Activated gamma-delta T cell (primary cell): Measurements from ENCODE around the gene SLC7A1.

ENCODE experiments used
- DNase-seq: peaks from one replicate; lab custom pipeline; 2025; lab: John Stamatoyannopoulos, UW

The SLC7A1 gene

DNA sequence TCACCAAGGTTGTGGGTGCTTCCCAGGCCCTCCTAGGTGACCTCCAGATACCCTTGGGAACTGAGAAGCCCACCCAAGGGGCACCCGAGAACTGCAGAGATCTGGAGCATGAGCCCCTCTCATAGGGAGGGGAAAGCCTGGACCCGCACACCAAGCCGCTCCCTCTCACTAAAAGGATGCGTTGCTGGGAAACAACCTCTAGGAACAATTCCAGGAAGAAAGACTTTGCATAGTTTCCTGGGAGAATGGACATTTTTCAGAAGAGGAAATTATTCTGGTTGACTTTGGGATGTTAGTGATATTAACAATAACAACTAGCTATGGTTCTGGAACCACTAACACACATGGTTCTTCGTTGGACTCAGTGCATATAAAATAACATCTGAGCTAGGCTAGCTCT lies 64.6 kb downstream of the SLC7A1 start:
- no peak for DNase-seq

DNA sequence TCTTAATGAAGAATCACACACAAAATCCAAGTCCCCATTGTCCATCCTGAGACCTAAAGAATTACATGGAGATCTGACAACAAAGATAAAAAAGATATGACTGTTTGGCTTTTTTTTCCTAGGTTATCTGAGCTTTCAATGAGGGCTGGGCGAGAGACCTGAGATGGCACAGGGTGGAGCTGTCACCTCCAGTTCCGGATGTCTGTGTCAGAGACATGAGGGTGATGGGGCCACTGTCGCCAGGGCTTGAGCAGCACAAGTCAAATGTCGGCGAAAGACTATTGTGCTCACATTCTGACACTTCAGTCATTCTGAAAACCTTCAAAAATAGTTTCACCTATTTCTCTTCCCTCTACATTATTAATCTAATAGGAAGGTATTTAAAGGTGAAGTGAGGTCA lies 65.7 kb downstream of the SLC7A1 start:
- DNase-seq: no peak

DNA sequence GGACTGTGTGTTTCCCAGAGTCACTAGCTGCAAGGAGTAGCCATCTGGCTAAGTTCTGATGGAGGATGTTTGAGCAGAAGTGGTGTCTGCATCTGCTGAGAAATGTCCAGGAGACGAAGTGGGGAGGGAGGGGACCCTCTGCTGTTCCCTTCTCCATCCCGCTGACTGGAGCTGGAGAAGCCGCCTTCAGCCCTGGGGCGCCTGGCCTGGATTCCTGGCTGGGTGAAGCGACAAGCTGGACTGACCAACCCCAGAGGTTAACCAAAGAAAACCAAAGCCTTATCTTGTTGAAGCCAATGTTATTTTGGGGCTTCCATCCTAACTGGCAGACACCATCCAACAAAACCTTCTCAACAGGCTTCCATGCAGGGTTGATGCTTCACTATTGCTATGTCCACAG lies 67.6 kb downstream of the SLC7A1 start:
- no peak for DNase-seq

DNA sequence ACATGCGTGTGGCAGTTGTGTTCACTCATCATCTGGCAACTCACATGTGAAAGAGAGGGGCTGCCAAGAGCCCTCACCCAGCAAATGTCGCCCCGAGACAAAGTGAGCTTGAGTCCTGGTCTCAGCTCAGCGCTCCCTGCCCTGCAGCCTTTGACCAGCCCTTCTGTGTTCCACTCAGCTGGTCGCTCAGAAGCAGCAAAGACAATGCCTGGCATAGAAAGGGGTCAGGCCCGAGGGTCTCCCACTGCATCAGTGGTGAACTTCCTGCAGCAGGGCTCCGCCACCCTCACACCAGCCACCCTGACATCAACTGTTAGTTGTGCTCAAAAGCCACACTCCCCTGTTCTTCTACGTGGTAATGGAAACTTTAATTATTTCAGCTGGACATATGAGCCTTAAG lies 68.0 kb downstream of the SLC7A1 start:
- no peak for DNase-seq

DNA sequence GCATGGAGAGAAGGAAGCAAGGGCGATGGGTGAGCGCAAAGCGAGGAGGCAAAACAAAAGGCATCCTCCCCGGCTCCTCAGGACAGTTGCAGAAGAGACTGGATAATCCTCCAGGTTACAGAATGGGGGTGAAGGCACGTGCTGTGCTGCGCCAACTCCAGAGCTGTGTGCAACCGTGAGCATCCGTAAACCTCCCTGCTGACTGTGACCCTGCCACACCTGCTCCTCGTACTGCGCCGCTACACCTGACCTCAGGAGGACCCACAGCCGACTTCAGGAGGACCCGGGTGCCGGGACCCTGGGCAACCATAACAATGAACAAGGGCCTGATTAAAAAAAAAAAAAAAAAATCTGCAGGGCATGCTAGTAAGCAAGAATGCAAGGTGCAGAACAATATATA lies 68.7 kb downstream of the SLC7A1 start:
- no peak for DNase-seq

DNA sequence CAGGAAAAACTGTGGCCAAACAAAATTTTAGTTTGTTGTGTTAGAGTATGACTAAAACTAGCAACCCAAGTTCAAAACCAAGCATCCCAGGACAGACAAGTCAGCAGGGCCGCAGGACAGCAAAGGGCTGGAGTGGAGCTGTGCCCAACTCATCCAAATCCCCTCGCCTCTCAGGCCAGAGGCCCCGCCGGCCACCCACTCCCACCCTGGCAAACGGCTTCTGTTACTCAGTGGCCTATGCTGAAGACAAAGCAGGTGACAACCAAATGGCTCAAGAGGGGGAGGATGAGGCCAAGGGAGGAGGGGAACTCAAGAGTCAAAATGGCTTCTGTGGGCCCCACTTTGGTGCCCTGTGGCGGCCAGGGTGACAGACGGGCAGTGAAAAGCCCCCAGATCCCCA lies 69.7 kb downstream of the SLC7A1 start:
- no peak for DNase-seq

DNA sequence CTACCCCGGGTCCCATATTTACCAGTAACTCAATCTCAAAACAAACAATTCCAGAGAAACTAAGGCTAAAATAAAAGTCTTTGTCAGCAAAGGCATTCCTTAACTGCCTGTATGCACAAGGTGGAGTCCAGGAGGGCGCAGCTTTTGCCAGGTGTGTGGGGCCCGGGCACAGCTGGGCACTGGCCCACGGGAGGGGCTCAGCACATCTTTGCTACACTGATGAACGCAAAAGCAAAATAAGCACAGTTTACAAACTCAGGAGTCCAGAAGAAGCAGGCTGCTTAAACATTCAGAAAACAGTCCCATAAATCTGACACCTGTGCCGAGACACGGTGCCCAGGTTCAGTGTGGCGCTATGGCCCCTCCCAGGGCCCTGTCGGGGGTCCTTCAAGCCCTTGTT lies 70.8 kb downstream of the SLC7A1 start:
- no peak for DNase-seq

DNA sequence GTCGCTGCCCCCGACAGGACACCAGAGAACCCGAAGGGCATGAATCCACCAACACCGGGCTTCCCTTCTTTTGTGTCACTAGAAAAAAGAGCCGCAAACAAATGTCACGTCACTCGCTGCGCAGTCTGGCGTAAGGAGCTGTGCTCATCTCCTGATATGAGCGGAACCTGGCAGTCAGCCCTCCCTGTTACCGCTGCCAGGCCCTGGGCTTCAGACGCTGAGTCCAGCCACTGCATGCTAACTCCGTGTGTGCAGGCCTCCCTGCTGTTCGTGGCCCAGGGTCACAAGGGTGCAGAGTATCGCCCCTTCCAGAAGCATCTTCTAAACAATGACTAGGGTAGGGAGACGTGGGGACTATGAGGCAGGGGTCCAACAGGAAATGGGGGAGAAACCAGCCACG lies 71.3 kb downstream of the SLC7A1 start:
- no peak for DNase-seq

GRCh38 chr13:29523199-29523961 lies 72.1 kb downstream of the SLC7A1 start:
- no peak for DNase-seq

DNA sequence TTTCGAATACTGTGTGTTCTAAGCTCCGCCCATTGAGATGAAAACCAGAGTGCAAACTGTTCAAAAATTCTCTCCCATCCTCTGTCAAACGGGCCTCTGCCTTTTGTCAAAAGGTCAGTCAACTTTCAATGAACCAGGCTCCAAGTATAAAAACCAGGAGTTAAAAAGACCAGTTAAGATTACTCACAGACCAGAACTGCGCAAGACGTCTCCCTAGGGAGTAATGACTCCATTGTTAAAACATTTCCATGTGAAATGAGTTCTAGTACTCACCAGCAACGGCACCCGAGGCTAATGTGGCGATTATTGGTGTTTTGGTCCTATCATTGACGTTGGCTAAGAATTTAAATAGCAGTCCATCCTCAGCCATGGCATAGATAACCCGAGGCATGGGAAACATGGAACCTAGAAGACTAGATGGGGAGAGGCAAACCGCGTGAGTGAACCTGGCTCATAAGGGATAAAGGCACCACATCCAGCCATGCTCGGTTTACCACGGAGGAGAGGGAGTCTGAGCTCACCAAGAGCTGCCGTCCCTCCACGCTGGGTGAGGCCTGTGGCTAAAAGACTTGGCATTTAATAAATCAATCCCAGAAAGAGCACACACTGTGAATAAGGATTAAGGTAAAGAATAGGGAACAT lies 73.3 kb downstream of the SLC7A1 start:
- DNase-seq: no peak

DNA sequence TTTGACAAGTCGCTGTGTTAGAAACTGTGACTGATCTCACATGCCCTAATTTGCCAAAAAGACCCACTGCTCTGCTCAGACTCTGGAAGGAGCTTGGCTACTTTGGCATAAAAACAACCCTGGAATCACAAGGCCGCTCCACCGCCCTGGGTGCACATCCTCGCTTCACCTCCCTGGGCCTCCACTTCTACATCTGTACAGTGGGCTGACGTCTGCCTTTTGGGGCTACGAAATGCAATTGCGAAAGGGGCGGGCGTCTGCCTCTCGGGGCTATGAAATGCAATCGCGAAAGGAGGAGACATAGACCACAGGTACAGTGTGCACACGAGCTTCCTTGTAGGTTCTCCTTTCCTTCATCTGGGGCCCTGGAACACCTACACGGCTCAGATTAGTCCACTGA lies 74.2 kb downstream of the SLC7A1 start:
- no peak for DNase-seq

DNA sequence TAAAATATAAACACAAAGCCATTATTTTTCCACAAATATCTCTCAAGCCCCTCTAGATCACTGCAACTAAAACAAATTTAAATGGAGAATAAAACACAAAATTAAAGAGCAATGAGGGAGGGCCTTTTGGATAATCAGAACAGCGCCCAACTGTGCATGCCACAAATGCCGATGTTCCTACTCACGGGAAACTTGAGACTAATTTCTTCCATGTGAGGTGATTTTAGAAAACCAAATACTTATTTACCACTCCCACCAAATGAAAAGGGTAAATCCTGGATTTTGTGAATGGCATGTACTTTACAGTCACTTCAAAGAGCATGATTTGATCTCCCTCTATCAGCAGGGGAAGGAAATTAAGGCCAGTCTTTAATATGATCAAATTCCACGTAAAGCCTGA lies 74.8 kb downstream of the SLC7A1 start:
- no peak for DNase-seq

DNA sequence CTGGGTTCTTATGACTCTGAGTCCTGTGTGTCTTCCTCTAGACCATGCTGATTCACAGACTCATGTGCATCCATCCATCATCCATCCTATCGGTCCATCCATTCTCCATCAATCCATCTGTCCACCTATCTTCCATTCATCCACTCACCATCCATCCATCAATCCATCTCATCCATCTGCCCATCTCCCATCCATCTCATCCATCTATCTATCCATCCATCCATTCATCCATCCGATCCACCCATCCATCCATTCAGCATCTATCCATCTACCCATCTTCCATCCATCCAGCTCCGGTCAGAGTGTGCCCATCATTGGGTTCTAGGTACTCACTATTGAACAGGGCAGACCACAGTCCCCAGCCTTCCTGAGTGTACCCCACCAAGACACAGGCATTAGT lies 75.6 kb downstream of the SLC7A1 start:
- DNase-seq: no peak

DNA sequence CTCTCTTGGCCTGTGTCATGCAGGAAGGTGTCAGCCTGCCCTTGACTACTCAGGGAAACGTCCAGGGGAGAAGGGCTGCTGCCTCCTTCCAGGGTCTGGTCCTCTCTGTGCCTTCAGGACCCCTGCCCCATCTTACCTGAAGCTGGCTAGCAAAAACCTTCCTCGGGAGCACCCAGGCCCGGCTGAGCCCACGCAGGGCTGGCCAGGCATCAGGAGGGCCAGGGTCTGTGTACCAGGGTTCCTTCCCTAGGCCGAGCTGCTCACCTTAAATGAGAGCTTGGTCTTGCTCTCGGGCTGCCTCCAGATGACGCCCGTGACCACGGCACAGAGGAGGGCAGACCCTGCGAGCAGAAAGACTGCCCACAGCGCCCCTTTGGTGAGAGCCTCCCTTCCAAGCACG lies 78.6 kb downstream of the SLC7A1 start:
- no peak for DNase-seq

DNA sequence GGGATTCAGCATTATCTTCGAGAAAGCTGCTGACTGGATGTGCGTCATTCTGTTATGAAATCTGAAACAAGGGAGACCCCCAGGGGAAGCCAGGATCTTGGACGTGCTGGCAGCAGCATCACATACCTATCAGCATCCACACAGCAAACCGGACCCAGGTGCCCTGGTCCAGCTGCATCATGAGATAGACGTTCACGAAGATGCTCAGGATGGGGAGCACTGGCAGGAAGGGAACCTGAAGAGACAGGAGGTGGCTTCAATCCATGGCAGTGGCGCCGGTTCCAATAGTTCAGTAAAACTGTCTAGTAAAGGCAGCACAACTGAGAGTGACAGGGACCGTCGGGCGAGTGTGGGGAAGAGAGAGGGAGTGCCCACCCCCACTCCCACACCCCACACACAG lies 79.5 kb downstream of the SLC7A1 start:
- no peak for DNase-seq

- DNase-seq: no peak
Measured at GRCh38 chr13:29515372-29515771, 80.1 kb downstream of the SLC7A1 start.

DNA sequence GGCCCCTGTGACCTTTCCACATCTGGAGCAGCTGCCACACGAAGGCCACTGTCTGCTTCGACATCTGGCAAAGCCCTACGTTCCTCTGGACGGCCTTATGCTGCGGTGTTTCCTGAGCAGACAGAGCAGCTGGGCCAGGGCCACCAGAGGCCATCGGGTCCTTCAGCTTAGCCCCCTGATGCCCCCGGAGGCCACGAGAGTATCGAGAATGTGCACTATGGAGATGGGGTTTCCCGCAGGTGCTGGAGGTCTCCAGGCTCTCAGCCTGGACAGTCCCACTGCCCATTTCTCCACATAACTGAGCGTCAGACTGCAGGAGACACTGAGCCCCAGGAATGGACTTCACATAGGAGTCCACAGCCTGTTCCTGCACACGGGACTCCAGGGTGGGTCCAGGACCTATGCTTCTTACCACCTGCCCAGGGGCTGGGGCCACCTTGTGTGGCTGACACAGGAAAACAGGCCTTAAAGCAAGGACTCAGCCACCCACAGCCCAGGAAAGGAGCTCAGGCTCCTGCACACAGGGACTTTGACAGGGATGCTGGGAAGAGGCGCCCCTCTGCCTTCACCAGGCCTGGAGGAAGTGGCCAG lies 80.7 kb downstream of the SLC7A1 start:
- DNase-seq: no peak

GRCh38 chr13:29513981-29514719 lies 81.3 kb downstream of the SLC7A1 start:
- no peak for DNase-seq

GRCh38 chr13:29513002-29513980 lies 82.2 kb downstream of the SLC7A1 start:
- no peak for DNase-seq

DNA sequence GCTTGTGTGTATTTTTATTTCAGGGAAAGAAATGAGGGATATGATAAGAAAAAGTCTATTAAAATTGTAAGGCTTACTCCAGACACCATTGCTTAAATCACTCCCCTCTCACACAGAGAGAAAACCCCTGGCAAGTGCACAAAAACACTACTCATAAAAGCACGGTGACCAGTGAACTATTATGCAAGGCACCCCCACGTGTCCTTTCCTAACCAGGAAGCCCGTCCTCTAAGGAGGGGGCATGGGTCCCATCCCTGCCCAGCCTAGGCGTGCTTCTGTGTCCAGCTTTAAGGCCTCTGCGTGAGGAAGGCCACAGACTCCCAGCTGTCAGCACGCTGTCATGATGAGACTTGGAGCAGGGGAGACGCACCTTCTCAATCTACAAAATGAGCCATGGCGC lies 83.5 kb downstream of the SLC7A1 start:
- DNase-seq: no peak

- no peak for DNase-seq
Measured at GRCh38 chr13:29511106-29511796, 84.2 kb downstream of the SLC7A1 start.
